GM21360 (cell line): ENCODE data around the gene COL8A2.

Source experiments
- ATAC-seq: cut with Tn5 transposase; IDR thresholded peaks from one replicate; pipeline ENCODE4 v1.9.1; 2021; ENCODE audit warnings: mild to moderate bottlenecking, moderate library complexity; ENCODE audit not compliant: unreplicated experiment

COL8A2 gene

GRCh38 chr1:36076979-36077573 lies 47.9 kb downstream of the COL8A2 start:
- no peak for ATAC-seq

- ATAC-seq, result no peak
Measured at GRCh38 chr1:36070349-36070748, 54.7 kb downstream of the COL8A2 start.

GRCh38 chr1:36068866-36069265 lies 56.2 kb downstream of the COL8A2 start:
- ATAC-seq, result no peak

GRCh38 chr1:36067871-36068270 lies 57.2 kb downstream of the COL8A2 start:
- ATAC-seq, result no peak

GRCh38 chr1:36062315-36062714 lies 62.7 kb downstream of the COL8A2 start:
- no peak for ATAC-seq

- no peak for ATAC-seq
Measured at GRCh38 chr1:36055706-36056105, 69.3 kb downstream of the COL8A2 start.

- no peak for ATAC-seq
Measured at GRCh38 chr1:36053978-36054377, 71.0 kb downstream of the COL8A2 start.

GRCh38 chr1:36051821-36052220 lies 73.2 kb downstream of the COL8A2 start:
- no peak for ATAC-seq
